ENCODE data around the gene DOP1A.

The DOP1A gene

GRCh38 chr6:83199173-83199862 lies 131.8 kb downstream of the DOP1A start:
- DNase-seq = no peak

GRCh38 chr6:83199863-83200225 lies 132.4 kb downstream of the DOP1A start:
- no peak for DNase-seq

- no peak for DNase-seq
Observed at GRCh38 chr6:83202031-83202430, 134.6 kb downstream of the DOP1A start.

GRCh38 chr6:83215131-83216047 lies 147.9 kb downstream of the DOP1A start:
- DNase-seq = peak in 37 of 51 donors; percentile 2 to 82 (median 26)

- DNase-seq = no peak
Observed at GRCh38 chr6:83216806-83217205, 149.3 kb downstream of the DOP1A start.
